Activated naive CD8-positive, alpha-beta T cell treated with anti-CD3 and anti-CD28 coated beads for 36 hours (primary cell): ENCODE measurements around the gene SNU13. TPM values are rescaled to one million over a fixed set of nuclear protein-coding genes. Genes with fewer than 3 reads are reported as not detected.
"Not testable (repeated sequence)": the region's sequence is repeated elsewhere in the genome, so short reads cannot be mapped to it uniquely, and the experiment has no call there.

Experiments used
- DNase-seq: peaks from one replicate; pipeline ENCODE4 v3.0.0; 2021
- H3K27ac Mint-ChIP-seq: one replicate; pipeline ENCODE4 v1.8.0; 2022; ENCODE audit warnings: mild to moderate bottlenecking, moderate library complexity, mixed read lengths
- H3K27me3 Mint-ChIP-seq: one replicate; pipeline ENCODE4 v1.8.0; 2022; ENCODE audit warnings: mild to moderate bottlenecking, mixed read lengths
- H3K36me3 Mint-ChIP-seq: one replicate; pipeline ENCODE4 v1.8.0; 2021; ENCODE audit warnings: mild to moderate bottlenecking, mixed read lengths
- H3K4me1 Mint-ChIP-seq: one replicate; pipeline ENCODE4 v1.8.0; 2021; ENCODE audit warnings: mixed read lengths
- H3K4me3 Mint-ChIP-seq: one replicate; pipeline ENCODE4 v1.8.0; 2022; ENCODE audit warnings: mild to moderate bottlenecking, moderate library complexity, mixed read lengths
- H3K9me3 Mint-ChIP-seq: one replicate; pipeline ENCODE4 v1.8.0; 2022; ENCODE audit warnings: mixed read lengths
- total RNA-seq, 2 experiments: library from RNA; stranded (reverse); gene quantifications; one replicate each; pipeline ENCODE4 v1.2.3, GENCODE V29; 2021

The SNU13 gene
- total RNA-seq, 2 experiments from 2014 or later = 339 to 357 TPM

GRCh38 chr22:41663594-41663993 is 25.1 kb downstream of the SNU13 start:
- H3K4me3 Mint-ChIP-seq, DNase-seq, H3K9me3 Mint-ChIP-seq, H3K27me3 Mint-ChIP-seq: not testable (repeated sequence)
- peaks cover 21% of the 10 kb centered on the region for H3K36me3 Mint-ChIP-seq
- peaks cover 12% of the 10 kb centered on the region for H3K4me1 Mint-ChIP-seq
- H3K27ac Mint-ChIP-seq = peak overlapping the region; percentile 38

- H3K27ac Mint-ChIP-seq = no peak overlapping the region
- peaks cover 28% of the 10 kb centered on the region for H3K36me3 Mint-ChIP-seq
- H3K4me1 Mint-ChIP-seq = peaks cover 3% of the 10 kb centered on the region
Observed at GRCh38 chr22:41661713-41662112, 27.0 kb downstream of the SNU13 start.

GRCh38 chr22:41661088-41661487 is 27.6 kb downstream of the SNU13 start:
- no peaks in the 10 kb centered on the region for H3K9me3 Mint-ChIP-seq
- no peak for DNase-seq
- no peaks in the 10 kb centered on the region for H3K4me1 Mint-ChIP-seq
- no peak overlapping the region for H3K4me3 Mint-ChIP-seq
- peaks cover 28% of the 10 kb centered on the region for H3K36me3 Mint-ChIP-seq
- peak overlapping the region; percentile 9 for H3K27ac Mint-ChIP-seq
- H3K27me3 Mint-ChIP-seq = no peaks in the 10 kb centered on the region

More at GRCh38 chr22:41661713-41662112, 27.0 kb downstream of the SNU13 start:
- Mint-ChIP-seq H3K9me3 (no peaks in the 10 kb centered on the region), H3K27me3 (no peaks in the 10 kb centered on the region), H3K4me3 (no peak overlapping the region)
- DNase-seq = no peak

- H3K4me3 Mint-ChIP-seq = no peak overlapping the region
- peak overlapping the region; percentile 28 for H3K27ac Mint-ChIP-seq
- H3K36me3 Mint-ChIP-seq = peaks cover 26% of the 10 kb centered on the region
- H3K4me1 Mint-ChIP-seq = no peaks in the 10 kb centered on the region
- no peaks in the 10 kb centered on the region for H3K27me3 Mint-ChIP-seq
- no peak for DNase-seq
- H3K9me3 Mint-ChIP-seq = no peaks in the 10 kb centered on the region
Observed at GRCh38 chr22:41660416-41660815, 28.3 kb downstream of the SNU13 start.

- H3K4me3 Mint-ChIP-seq = no peak overlapping the region
- H3K27me3 Mint-ChIP-seq = no peaks in the 10 kb centered on the region
- H3K4me1 Mint-ChIP-seq = no peaks in the 10 kb centered on the region
- H3K27ac Mint-ChIP-seq = peak overlapping the region; percentile 28
- H3K36me3 Mint-ChIP-seq = peaks cover 23% of the 10 kb centered on the region
- no peak for DNase-seq
- H3K9me3 Mint-ChIP-seq = no peaks in the 10 kb centered on the region
Observed at GRCh38 chr22:41659941-41660340, 28.7 kb downstream of the SNU13 start.

GRCh38 chr22:41658869-41659268 is 29.8 kb downstream of the SNU13 start:
- H3K36me3 Mint-ChIP-seq = peaks cover 23% of the 10 kb centered on the region
- no peaks in the 10 kb centered on the region for H3K4me1 Mint-ChIP-seq

GRCh38 chr22:41657709-41658108 is 31.0 kb downstream of the SNU13 start:
- no peaks in the 10 kb centered on the region for H3K4me1 Mint-ChIP-seq
- no peaks in the 10 kb centered on the region for H3K9me3 Mint-ChIP-seq
- H3K4me3 Mint-ChIP-seq = no peak overlapping the region
- no peak overlapping the region for H3K27ac Mint-ChIP-seq
- H3K36me3 Mint-ChIP-seq = peaks cover 27% of the 10 kb centered on the region
- no peaks in the 10 kb centered on the region for H3K27me3 Mint-ChIP-seq
- DNase-seq = no peak

More at GRCh38 chr22:41658869-41659268, 29.8 kb downstream of the SNU13 start:
- Mint-ChIP-seq H3K9me3 (no peaks in the 10 kb centered on the region), H3K27ac (no peak overlapping the region), H3K27me3 (no peaks in the 10 kb centered on the region), H3K4me3 (no peak overlapping the region)
- no peak for DNase-seq

- Mint-ChIP-seq H3K4me1 (no peaks in the 10 kb centered on the region), H3K9me3 (no peaks in the 10 kb centered on the region), H3K36me3 (peaks cover 29% of the 10 kb centered on the region), H3K27me3 (no peaks in the 10 kb centered on the region), H3K4me3 (no peak overlapping the region), H3K27ac (no peak overlapping the region)
- DNase-seq = no peak
Observed at GRCh38 chr22:41656556-41656955, 32.1 kb downstream of the SNU13 start.

- no peak for DNase-seq
- H3K4me1 Mint-ChIP-seq = no peaks in the 10 kb centered on the region
- no peak overlapping the region for H3K4me3 Mint-ChIP-seq
- peaks cover 29% of the 10 kb centered on the region for H3K36me3 Mint-ChIP-seq
- H3K9me3 Mint-ChIP-seq = no peaks in the 10 kb centered on the region
- H3K27me3 Mint-ChIP-seq = no peaks in the 10 kb centered on the region
- no peak overlapping the region for H3K27ac Mint-ChIP-seq
Observed at GRCh38 chr22:41654322-41654721, 34.3 kb downstream of the SNU13 start.

- Mint-ChIP-seq H3K27ac (no peak overlapping the region), H3K4me1 (peaks cover 11% of the 10 kb centered on the region), H3K9me3 (no peaks in the 10 kb centered on the region)
Observed at GRCh38 chr22:41650821-41651220, 37.8 kb downstream of the SNU13 start.

GRCh38 chr22:41650229-41650628 is 38.4 kb downstream of the SNU13 start:
- H3K4me3 Mint-ChIP-seq = no peak overlapping the region
- no peaks in the 10 kb centered on the region for H3K9me3 Mint-ChIP-seq
- H3K36me3 Mint-ChIP-seq = peaks cover 24% of the 10 kb centered on the region
- no peak for DNase-seq
- no peaks in the 10 kb centered on the region for H3K27me3 Mint-ChIP-seq
- no peak overlapping the region for H3K27ac Mint-ChIP-seq
- H3K4me1 Mint-ChIP-seq = peaks cover 11% of the 10 kb centered on the region

More at GRCh38 chr22:41650821-41651220, 37.8 kb downstream of the SNU13 start:
- H3K36me3 Mint-ChIP-seq = peaks cover 24% of the 10 kb centered on the region
- H3K27me3 Mint-ChIP-seq = no peaks in the 10 kb centered on the region
- no peak overlapping the region for H3K4me3 Mint-ChIP-seq
- no peak for DNase-seq

- DNase-seq = no peak
- H3K27ac Mint-ChIP-seq = peak overlapping the region; percentile 35
- peaks cover 11% of the 10 kb centered on the region for H3K4me1 Mint-ChIP-seq
- no peaks in the 10 kb centered on the region for H3K9me3 Mint-ChIP-seq
- H3K36me3 Mint-ChIP-seq = peaks cover 22% of the 10 kb centered on the region
- H3K27me3 Mint-ChIP-seq = no peaks in the 10 kb centered on the region
- H3K4me3 Mint-ChIP-seq = no peak overlapping the region
Observed at GRCh38 chr22:41648432-41648831, 40.2 kb downstream of the SNU13 start.

GRCh38 chr22:41647771-41648170 is 40.9 kb downstream of the SNU13 start:
- H3K9me3 Mint-ChIP-seq = no peaks in the 10 kb centered on the region
- H3K36me3 Mint-ChIP-seq = peaks cover 21% of the 10 kb centered on the region
- H3K27me3 Mint-ChIP-seq = no peaks in the 10 kb centered on the region
- DNase-seq = no peak
- peaks cover 11% of the 10 kb centered on the region for H3K4me1 Mint-ChIP-seq
- H3K27ac Mint-ChIP-seq = peak overlapping the region; percentile 74
- no peak overlapping the region for H3K4me3 Mint-ChIP-seq

GRCh38 chr22:41642331-41643110 is 46.1 kb downstream of the SNU13 start:
- no peak for DNase-seq
- Mint-ChIP-seq H3K4me3 (no peak overlapping the region), H3K9me3 (no peaks in the 10 kb centered on the region), H3K27ac (no peak overlapping the region), H3K36me3 (peaks cover 30% of the 10 kb centered on the region), H3K27me3 (no peaks in the 10 kb centered on the region), H3K4me1 (peaks cover 2% of the 10 kb centered on the region)

GRCh38 chr22:41641854-41642253 is 46.8 kb downstream of the SNU13 start:
- no peak for DNase-seq
- no peaks in the 10 kb centered on the region for H3K9me3 Mint-ChIP-seq
- no peak overlapping the region for H3K27ac Mint-ChIP-seq
- no peaks in the 10 kb centered on the region for H3K27me3 Mint-ChIP-seq
- H3K4me3 Mint-ChIP-seq = no peak overlapping the region
- H3K4me1 Mint-ChIP-seq = peaks cover 2% of the 10 kb centered on the region
- peaks cover 30% of the 10 kb centered on the region for H3K36me3 Mint-ChIP-seq

- Mint-ChIP-seq H3K36me3 (peaks cover 38% of the 10 kb centered on the region), H3K9me3 (no peaks in the 10 kb centered on the region), H3K4me3 (no peak overlapping the region), H3K27ac (peak overlapping the region; percentile 28), H3K4me1 (peaks cover 6% of the 10 kb centered on the region), H3K27me3 (no peaks in the 10 kb centered on the region)
- DNase-seq = no peak
Observed at GRCh38 chr22:41638748-41639147, 49.9 kb downstream of the SNU13 start.
